A549 (cell line): ENCODE data around the gene PRKRA. TPM values are rescaled to one million over a fixed set of nuclear protein-coding genes. Genes with fewer than 3 reads are reported as not detected.

Experiments used
- ATAC-seq, 2 experiments: fragments of 200-7000 bp in 1 of 2; fragments of >200 bp in 1 of 2; cut with Nextera tagmentation in 1 of 2; cut with Tn5 transposase in 1 of 2; 3 replicates each; pipeline versions ENCODE4 v1.8.0 to v1.9.1; 2018 to 2020; ENCODE audit warnings: mild to moderate bottlenecking in 1 of 2, moderate library complexity in 1 of 2
- CTCF ChIA-PET: fragments of 300-600 bp; sonication (Branson Sonifier 250); formaldehyde crosslinking; extraction: SDS; loops from one replicate; lab custom pipeline; 2021; ENCODE audit warnings: antibody characterized with exemption, inconsistent platforms; lab: Yijun Ruan, JAX
- POLR2A ChIA-PET: fragments of 350-600 bp; formaldehyde crosslinking; extraction: SDS; loops from one replicate; lab custom pipeline; 2021; ENCODE audit warnings: antibody characterized with exemption, inconsistent platforms; lab: Yijun Ruan, JAX
- DNase-seq, 2 experiments: peaks; one replicate each; pipeline versions ENCODE4 v3.0.0 to v3.0.0-alpha.2; 2011 to 2016; ENCODE audit warnings: low read depth in 1 of 2, low spot score in 1 of 2
- FAIRE-seq: peaks from 2 replicates; lab custom pipeline; 2011; peaks lifted over from hg19 to GRCh38; lab: Jason Lieb, UNC
- H3K27ac ChIP-seq, 2 experiments: fragments of >200 bp; sonication (Bioruptor Twin); formaldehyde crosslinking; 3 replicates each; pipeline ENCODE4 v1.5.1; 2016 to 2017
- H3K4me1 ChIP-seq: fragments of >200 bp; sonication (Bioruptor Twin); formaldehyde crosslinking; 3 replicates; pipeline ENCODE4 v1.6.1; 2016
- H3K4me2 ChIP-seq: fragments of >200 bp; sonication (Bioruptor Twin); formaldehyde crosslinking; 3 replicates; pipeline ENCODE4 v1.6.1; 2016
- H3K4me3 ChIP-seq: fragments of >200 bp; sonication (Bioruptor Twin); formaldehyde crosslinking; 3 replicates; pipeline ENCODE4 v1.5.1; 2016
- H3K9me3 ChIP-seq: fragments of >200 bp; sonication (Bioruptor Twin); formaldehyde crosslinking; 3 replicates; pipeline ENCODE4 v1.6.1; 2016
- BHLHE40 ChIP-seq: IDR thresholded peaks from 2 replicates; pipeline ENCODE4 v1.6.1; 2012; ENCODE audit warnings: low read depth, low read length, inconsistent platforms
- EHMT2 ChIP-seq: fragments of 200-600 bp; sonication (generic); IDR thresholded peaks from 2 replicates; pipeline ENCODE4 v1.6.1; 2016; ENCODE audit warnings: antibody characterized with exemption, low read depth, mild to moderate bottlenecking, moderate library complexity
- HEYL ChIP-seq: fragments of 250-450 bp; sonication (Bioruptor Pico); IDR thresholded peaks from 2 replicates; pipeline ENCODE4 v1.8.0; 2021; ENCODE audit warnings: mild to moderate bottlenecking, moderate library complexity
- HMGXB4 ChIP-seq: fragments of 250-450 bp; sonication (Bioruptor Pico); IDR thresholded peaks from 2 replicates; pipeline ENCODE4 v1.5.0; 2021; ENCODE audit warnings: mild to moderate bottlenecking, moderate library complexity, borderline replicate concordance
- HOXB13 ChIP-seq: fragments of 250-450 bp; sonication (Bioruptor Pico); IDR thresholded peaks from 2 replicates; pipeline ENCODE4 v1.5.0; 2020; ENCODE audit warnings: low read depth, mild to moderate bottlenecking, moderate library complexity
- JUN ChIP-seq, 2 experiments: fragments of >200 bp; sonication (Bioruptor Twin); formaldehyde crosslinking; IDR thresholded peaks; 2 replicates in 1 of 2; 3 replicates in 1 of 2; pipeline ENCODE4 v1.6.1; 2016 to 2017
- JUNB ChIP-seq: fragments of >200 bp; sonication (Bioruptor Twin); formaldehyde crosslinking; IDR thresholded peaks from 2 replicates; pipeline ENCODE4 v1.6.1; 2016
- MAFK ChIP-seq: fragments of 450-650 bp; IDR thresholded peaks from 2 replicates; pipeline ENCODE4 v1.6.1; 2014; ENCODE audit not compliant: partially characterized antibody
- MAZ ChIP-seq: fragments of 150-350 bp; IDR thresholded peaks from 2 replicates; pipeline ENCODE4 v1.6.1; 2014; ENCODE audit warnings: antibody characterized with exemption, low read depth, low read length, borderline replicate concordance
- NPAS2 ChIP-seq: fragments of 250-450 bp; sonication (Bioruptor Pico); IDR thresholded peaks from 2 replicates; pipeline ENCODE4 v1.8.0; 2022; ENCODE audit warnings: mild to moderate bottlenecking, moderate library complexity, borderline replicate concordance
- PBX3 ChIP-seq: IDR thresholded peaks from 2 replicates; pipeline ENCODE4 v1.6.1; 2012
- POLR2A ChIP-seq: IDR thresholded peaks from 2 replicates; pipeline ENCODE4 v1.6.1; 2012; ENCODE audit warnings: mild to moderate bottlenecking, low read length
- RCOR1 ChIP-seq: fragments of 150-350 bp; IDR thresholded peaks from 2 replicates; pipeline ENCODE4 v1.6.1; 2014; ENCODE audit warnings: antibody characterized with exemption, low read length, low read depth
- RNF2 ChIP-seq: fragments of 200-600 bp; sonication (generic); IDR thresholded peaks from 2 replicates; pipeline ENCODE4 v1.6.1; 2016; ENCODE audit warnings: low read depth, mild to moderate bottlenecking, antibody characterized with exemption, moderate library complexity, borderline replicate concordance
- TFCP2L1 ChIP-seq: fragments of 250-450 bp; sonication (Bioruptor Pico); IDR thresholded peaks from 2 replicates; pipeline ENCODE4 v1.5.0; 2021; ENCODE audit warnings: mild to moderate bottlenecking
- USF2 ChIP-seq: fragments of 450-650 bp; IDR thresholded peaks from 2 replicates; pipeline ENCODE4 v1.6.1; 2014; ENCODE audit warnings: antibody characterized with exemption
- ZNF302 ChIP-seq: fragments of 250-450 bp; sonication (Bioruptor Pico); IDR thresholded peaks from 2 replicates; pipeline ENCODE4 v1.9.0; 2021; ENCODE audit warnings: inconsistent platforms, mild to moderate bottlenecking, moderate library complexity
- WGBS: methylation state at CpG from one replicate; pipeline ENCODE4 v1.1.6; 2017; ENCODE audit errors: missing lambda C conversion rate; 5-methylcytosine and 5-hydroxymethylcytosine counted together
- polyA plus RNA-seq, 4 experiments: library from polyadenylated mRNA; depleted of rRNA in 3 of 4; stranded (reverse); fragments of >200 nt; fragmentation: RNase III in 1 of 4; extraction: RNeasy Plus Mini Kit Qiagen cat#74134 plus additional on column Dnase treatment in 1 of 4; gene quantifications; 2 replicates in 3 of 4; 3 replicates in 1 of 4; pipeline ENCODE4 v1.2.3, GENCODE V29; 2011 to 2017

Gene PRKRA
- polyA plus RNA-seq, 2 of the 4 experiments (the other 2 are of a cell fraction) = 44.1 to 63.4 TPM

- Histone ChIP-seq H3K4me3 (no peak overlapping the region), H3K4me2 (no peak overlapping the region), H3K27ac (no peak overlapping the region), H3K9me3 (no peaks in the 10 kb centered on the region), H3K4me1 (no peaks in the 10 kb centered on the region)
- TF ChIP-seq MAZ (no peak), HOXB13 (CRISPR knock-in tag) (no peak), HEYL (CRISPR knock-in tag) (no peak), POLR2A (no peak), RCOR1 (no peak), BHLHE40 (no peak), TFCP2L1 (CRISPR knock-in tag) (no peak), JUNB (no peak), RNF2 (no peak), HMGXB4 (no peak), EHMT2 (no peak), PBX3 (no peak), NPAS2 (CRISPR knock-in tag) (no peak)
- ChIA-PET POLR2A (no interaction called here), CTCF (interaction anchor here (2.1 kb wide), 1 partner anchor 12 kb away, joined by 6 read pairs; no protein-coding TSS in a partner anchor)
- ATAC-seq = no peak
- WGBS = 74% methylated on average over 4 of the region's 4 CpGs
- FAIRE-seq = no peak
- no peak for DNase-seq
These were observed 65.3 kb downstream of the PRKRA start for GRCh38 chr2:178385595-178386148.

GRCh38 chr2:178383718-178384117 is 67.3 kb downstream of the PRKRA start:
- POLR2A ChIA-PET = no interaction called here
- no peak for ATAC-seq
- no peak overlapping the region for H3K27ac ChIP-seq
- no peak overlapping the region for H3K4me3 ChIP-seq
- TF ChIP-seq USF2 (no peak), ZNF302 (CRISPR knock-in tag) (no peak), JUN (IDR thresholded peaks at IDR 0.05) (no peak), MAFK (peak; percentile 15), MAZ (no peak)
- FAIRE-seq = no peak
- DNase-seq = no peak
- 70% methylated on average over 5 of the region's 5 CpGs for WGBS
- H3K9me3 ChIP-seq = no peaks in the 10 kb centered on the region
- CTCF ChIA-PET = no interaction called here
- no peaks in the 10 kb centered on the region for H3K4me1 ChIP-seq
- H3K4me2 ChIP-seq = no peak overlapping the region

Other genes with a start within 250 kb of the PRKRA start
- 7.9 and 10.1 TPM in 2 replicates for gene PJVK, start 203 bp upstream of the PRKRA start, polyA plus RNA-seq (2011; rRNA removed)
- 3.6 to 5.1 TPM (median 3.6 TPM) in 3 replicates for gene PJVK, start 203 bp upstream of the PRKRA start, polyA plus RNA-seq (2017; fragmentation: RNase III; extraction: RNeasy Plus Mini Kit Qiagen cat#74134 plus additional on column Dnase treatment)
- gene FKBP7, start 27.4 kb upstream of the PRKRA start, polyA plus RNA-seq (2011; rRNA removed) = 21.4 and 23.7 TPM in 2 replicates
- gene FKBP7, start 27.4 kb upstream of the PRKRA start, polyA plus RNA-seq (2017; fragmentation: RNase III; extraction: RNeasy Plus Mini Kit Qiagen cat#74134 plus additional on column Dnase treatment) = 13.8 to 15.2 TPM (median 14.8 TPM) in 3 replicates
- 26.9 and 47.4 TPM in 2 replicates for gene PLEKHA3, start 29.3 kb upstream of the PRKRA start, polyA plus RNA-seq (2011; rRNA removed)
- gene PLEKHA3, start 29.3 kb upstream of the PRKRA start, polyA plus RNA-seq (2017; fragmentation: RNase III; extraction: RNeasy Plus Mini Kit Qiagen cat#74134 plus additional on column Dnase treatment) = 7.8 to 11.0 TPM (median 9.6 TPM) in 3 replicates